Activated CD8-positive, alpha-beta T cell treated with anti-CD3 and anti-CD28 coated beads for 36 hours (primary cell): ENCODE data around the gene HOXD11. TPM values are rescaled to one million over a fixed set of nuclear protein-coding genes. Genes with fewer than 3 reads are reported as not detected.

Source experiments
- ATAC-seq: fragments of 200-7000 bp; cut with Tn5 transposase; one replicate; pipeline ENCODE4 v1.10.0; 2021; ENCODE audit warnings: mild to moderate bottlenecking, moderate library complexity
- CTCF ChIA-PET: fragments of 350-600 bp; sonication (Branson Sonifier 250); formaldehyde crosslinking; loops from one replicate; lab custom pipeline; 2021; ENCODE audit warnings: antibody characterized with exemption; lab: Charles Lee
- POLR2A ChIA-PET: fragments of 350-600 bp; sonication (Branson Sonifier 250); formaldehyde crosslinking; loops from one replicate; lab custom pipeline; 2021; ENCODE audit warnings: antibody characterized with exemption; lab: Charles Lee
- DNase-seq: peaks from one replicate; pipeline ENCODE4 v3.0.0-alpha.2; 2020
- H3K27ac Mint-ChIP-seq: one replicate; pipeline ENCODE4 v1.8.0; 2021; ENCODE audit warnings: mild to moderate bottlenecking, mixed read lengths
- H3K27me3 Mint-ChIP-seq: one replicate; pipeline ENCODE4 v1.8.0; 2021; ENCODE audit warnings: mixed read lengths
- H3K36me3 Mint-ChIP-seq: one replicate; pipeline ENCODE4 v1.8.0; 2021; ENCODE audit warnings: low read depth, mixed read lengths
- H3K4me1 Mint-ChIP-seq: one replicate; pipeline ENCODE4 v1.8.0; 2021; ENCODE audit warnings: low read depth, mixed read lengths
- H3K4me3 Mint-ChIP-seq: one replicate; pipeline ENCODE4 v1.8.0; 2021; ENCODE audit warnings: mild to moderate bottlenecking, moderate library complexity, mixed read lengths
- H3K9me3 Mint-ChIP-seq: one replicate; pipeline ENCODE4 v1.8.0; 2021; ENCODE audit warnings: mixed read lengths
- intact Hi-C: fragments of 100-400 bp; cut with micrococcal nuclease; formaldehyde crosslinking; loops from one replicate; pipeline ENCODE4 v1.10.0; 2022
- total RNA-seq, 2 experiments: library from RNA; stranded (reverse); gene quantifications; one replicate each; pipeline ENCODE4 v1.2.3, GENCODE V29; 2021
- TF ChIP-seq, protein P1 (sequence below): fragments of 200-600 bp; IDR thresholded peaks from one replicate; pipeline ENCODE4 v1.8.0; 2022; ENCODE audit warnings: antibody characterized with exemption, mild to moderate bottlenecking

HOXD11 gene
- total RNA-seq, 2 experiments from 2014 or later = not detected

- ATAC-seq (no peak), DNase-seq (no peak)
- CTCF ChIA-PET = interaction anchor here (1.6 to 2.2 kb wide), 3 partner anchors 19 to 45 kb away, joined by 3 to 7 read pairs (median 4); no protein-coding TSS in a partner anchor
- Mint-ChIP-seq H3K9me3 (peaks cover 23% of the 10 kb centered on the region), H3K36me3 (peaks cover 25% of the 10 kb centered on the region), H3K4me1 (peaks cover 10% of the 10 kb centered on the region), H3K27me3 (peaks cover 78% of the 10 kb centered on the region), H3K4me3 (peak overlapping the region; percentile 31), H3K27ac (no peak overlapping the region)
- TF ChIP-seq, protein P1, sequence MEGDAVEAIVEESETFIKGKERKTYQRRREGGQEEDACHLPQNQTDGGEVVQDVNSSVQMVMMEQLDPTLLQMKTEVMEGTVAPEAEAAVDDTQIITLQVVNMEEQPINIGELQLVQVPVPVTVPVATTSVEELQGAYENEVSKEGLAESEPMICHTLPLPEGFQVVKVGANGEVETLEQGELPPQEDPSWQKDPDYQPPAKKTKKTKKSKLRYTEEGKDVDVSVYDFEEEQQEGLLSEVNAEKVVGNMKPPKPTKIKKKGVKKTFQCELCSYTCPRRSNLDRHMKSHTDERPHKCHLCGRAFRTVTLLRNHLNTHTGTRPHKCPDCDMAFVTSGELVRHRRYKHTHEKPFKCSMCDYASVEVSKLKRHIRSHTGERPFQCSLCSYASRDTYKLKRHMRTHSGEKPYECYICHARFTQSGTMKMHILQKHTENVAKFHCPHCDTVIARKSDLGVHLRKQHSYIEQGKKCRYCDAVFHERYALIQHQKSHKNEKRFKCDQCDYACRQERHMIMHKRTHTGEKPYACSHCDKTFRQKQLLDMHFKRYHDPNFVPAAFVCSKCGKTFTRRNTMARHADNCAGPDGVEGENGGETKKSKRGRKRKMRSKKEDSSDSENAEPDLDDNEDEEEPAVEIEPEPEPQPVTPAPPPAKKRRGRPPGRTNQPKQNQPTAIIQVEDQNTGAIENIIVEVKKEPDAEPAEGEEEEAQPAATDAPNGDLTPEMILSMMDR = no peak
- POLR2A ChIA-PET = interaction anchor here (1.2 kb wide), 1 partner anchor 11 kb away, joined by 3 read pairs; no protein-coding TSS in a partner anchor
- intact Hi-C loops = no loop called here
Observed at GRCh38 chr2:176081837-176082524, 25.1 kb upstream of the HOXD11 start.

DNA sequence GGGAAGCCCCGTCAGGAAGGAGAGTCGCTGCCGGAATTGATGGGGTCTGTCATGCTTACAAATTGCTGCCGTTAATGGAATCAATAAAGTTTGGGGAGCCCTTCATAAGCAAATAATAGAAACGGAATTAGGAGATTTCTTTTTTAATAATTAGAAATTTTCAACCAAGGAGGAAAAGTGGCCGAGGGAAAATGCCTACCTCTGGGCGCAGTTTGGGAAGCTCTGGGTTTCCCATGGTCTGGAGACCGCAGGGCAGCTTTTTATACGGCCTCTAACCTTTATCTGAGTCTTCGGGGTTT lies 24.6 kb upstream of the HOXD11 start:
- Mint-ChIP-seq H3K36me3 (peaks cover 25% of the 10 kb centered on the region), H3K9me3 (peaks cover 23% of the 10 kb centered on the region), H3K4me3 (peak overlapping the region; percentile 11), H3K27me3 (peaks cover 79% of the 10 kb centered on the region), H3K27ac (no peak overlapping the region), H3K4me1 (peaks cover 10% of the 10 kb centered on the region)
- TF ChIP-seq, protein P1 = no peak
- DNase-seq (no peak), ATAC-seq (no peak)
- ChIA-PET POLR2A (interaction anchor here (1.2 kb wide), 1 partner anchor 12 kb away, joined by 3 read pairs; no protein-coding TSS in a partner anchor), CTCF (interaction anchor here (1.6 to 2.2 kb wide), 3 partner anchors 19 to 44 kb away, joined by 3 to 7 read pairs (median 4); no protein-coding TSS in a partner anchor)
- intact Hi-C loops = no loop called here

DNA sequence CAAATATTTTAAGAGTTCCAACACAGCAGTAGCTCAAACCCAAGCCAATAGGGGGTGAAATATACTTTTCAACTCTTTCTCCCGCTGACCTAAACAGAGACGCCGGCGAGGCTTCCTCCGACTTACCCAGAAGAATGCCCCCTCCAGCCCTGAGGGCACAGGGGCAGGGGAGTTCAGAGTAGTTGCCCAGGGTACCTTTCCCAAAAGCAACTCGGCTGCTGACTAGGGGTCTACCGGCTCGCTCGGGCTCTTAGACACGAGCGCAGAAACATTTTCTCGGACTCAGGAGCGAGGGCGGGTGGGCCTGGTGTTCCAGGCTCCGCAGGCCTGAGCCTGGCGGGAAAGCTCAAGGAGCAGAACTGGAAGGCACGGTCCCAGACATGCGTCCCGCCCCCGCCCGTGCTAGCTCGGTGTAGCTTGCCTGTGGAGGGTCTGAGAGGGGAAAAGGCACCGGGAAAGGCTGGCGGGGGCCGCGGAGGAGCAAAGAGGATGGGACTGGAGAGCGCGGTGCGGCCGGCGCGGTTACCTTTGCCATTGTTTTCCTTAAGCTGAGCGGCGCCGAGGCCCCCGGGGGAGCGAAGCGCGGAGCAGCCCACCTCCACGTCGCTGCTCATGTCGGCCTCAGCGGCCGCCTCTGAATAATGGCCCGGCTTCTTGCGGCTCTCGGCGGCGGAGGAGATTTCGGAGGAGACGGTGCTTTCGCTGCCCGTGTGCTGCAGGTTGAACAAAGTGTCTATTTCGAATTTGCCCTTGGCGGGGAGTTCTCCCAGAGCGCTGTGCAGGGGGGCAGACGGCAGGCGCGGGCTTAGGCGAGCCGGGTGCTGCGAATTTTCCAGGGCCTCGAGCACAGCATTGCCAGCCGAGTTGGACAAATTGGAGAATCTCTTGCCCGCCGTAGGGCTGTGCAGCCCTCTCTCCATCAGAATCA lies 24.0 kb upstream of the HOXD11 start:
- H3K27me3 Mint-ChIP-seq = peaks cover 85% of the 10 kb centered on the region

GRCh38 chr2:176083796-176084261 lies 23.3 kb upstream of the HOXD11 start, which contains the start of gene EVX2:
Gene EVX2, minus strand, starts transcription at chr2:176083962. Its CDS starts 186 bp downstream, at chr2:176083776.
- ATAC-seq (no peak), DNase-seq (no peak)
- ChIA-PET POLR2A (no interaction called here), CTCF (interaction anchor here (1.3 kb wide), 1 partner anchor 43 kb away, joined by 3 read pairs; no protein-coding TSS in a partner anchor)
- intact Hi-C loops = no loop called here
- Mint-ChIP-seq H3K36me3 (peaks cover 25% of the 10 kb centered on the region), H3K4me3 (peak within 1 kb of the TSS; percentile 28), H3K27me3 (peaks cover 86% of the 10 kb centered on the region), H3K9me3 (peaks cover 18% of the 10 kb centered on the region), H3K27ac (no peak within 1 kb of the TSS), H3K4me1 (peaks cover 12% of the 10 kb centered on the region)
- TF ChIP-seq, protein P1 = no peak

More for the DNA sequence above, 24.0 kb upstream of the HOXD11 start:
- TF ChIP-seq, protein P1 = no peak
- DNase-seq = no peak
- POLR2A ChIA-PET = interaction anchor here (0.8 kb wide), 1 partner anchor 49 kb away, joined by 4 read pairs; no protein-coding TSS in a partner anchor
- H3K36me3 Mint-ChIP-seq = peaks cover 25% of the 10 kb centered on the region
- peaks cover 10% of the 10 kb centered on the region for H3K4me1 Mint-ChIP-seq
- no peak for ATAC-seq
- peaks cover 23% of the 10 kb centered on the region for H3K9me3 Mint-ChIP-seq
- intact Hi-C loops = no loop called here
- H3K4me3 Mint-ChIP-seq = peak overlapping the region; percentile 28
- CTCF ChIA-PET = interaction anchor here (1.3 to 2.2 kb wide), 4 partner anchors 18 to 44 kb away, joined by 3 to 7 read pairs (median 4); no protein-coding TSS in a partner anchor
- H3K27ac Mint-ChIP-seq = no peak overlapping the region
